HG02642 (cell line): ENCODE data around the gene CPXCR1.
"Not testable (repeated sequence)": the region's sequence is repeated elsewhere in the genome, so short reads cannot be mapped to it uniquely, and the experiment has no call there.

Experiments used
- ATAC-seq: cut with Tn5 transposase; IDR thresholded peaks from one replicate; pipeline ENCODE4 v1.9.1; 2021; ENCODE audit warnings: mild to moderate bottlenecking; ENCODE audit not compliant: unreplicated experiment, poor library complexity

Gene CPXCR1

GRCh38 chrX:88746925-88747324 is at the start of gene CPXCR1:
CPXCR1 (plus strand) TSS chrX:88747225; CDS start chrX:88753415, 6,190 bp downstream.
- ATAC-seq: no peak

GRCh38 chrX:88735835-88736234 is 11.2 kb upstream of the CPXCR1 start:
- no peak for ATAC-seq

- ATAC-seq: not testable (repeated sequence)
Measured at GRCh38 chrX:88746215-88746614, 810 bp upstream of the CPXCR1 start.

GRCh38 chrX:88752339-88752738 is 5.3 kb downstream of the CPXCR1 start:
- ATAC-seq: not testable (repeated sequence)

- no peak for ATAC-seq
Measured at GRCh38 chrX:88789825-88790224, 42.8 kb downstream of the CPXCR1 start.
